GM10847 (cell line): Measurements from ENCODE around the gene KCTD6.

Experiments used
- POLR2A ChIP-seq: IDR thresholded peaks from 2 replicates; pipeline ENCODE4 v1.6.1; 2011; ENCODE audit not compliant: insufficient read length; ENCODE audit errors: extremely low read depth

KCTD6 gene

GRCh38 chr3:58491506-58492402, at the start of gene KCTD6:
KCTD6 (plus strand) TSS chr3:58492096; CDS start chr3:58498756, 6,660 bp downstream.
- peak; percentile 43 for TF ChIP-seq POLR2A

- TF ChIP-seq POLR2A = no peak
Measured at GRCh38 chr3:58452176-58452575, 39.7 kb upstream of the KCTD6 start.

GRCh38 chr3:58459160-58459559, 32.7 kb upstream of the KCTD6 start:
- TF ChIP-seq POLR2A = no peak

- no peak for TF ChIP-seq POLR2A
Measured at GRCh38 chr3:58462829-58463180, 29.1 kb upstream of the KCTD6 start.

DNA sequence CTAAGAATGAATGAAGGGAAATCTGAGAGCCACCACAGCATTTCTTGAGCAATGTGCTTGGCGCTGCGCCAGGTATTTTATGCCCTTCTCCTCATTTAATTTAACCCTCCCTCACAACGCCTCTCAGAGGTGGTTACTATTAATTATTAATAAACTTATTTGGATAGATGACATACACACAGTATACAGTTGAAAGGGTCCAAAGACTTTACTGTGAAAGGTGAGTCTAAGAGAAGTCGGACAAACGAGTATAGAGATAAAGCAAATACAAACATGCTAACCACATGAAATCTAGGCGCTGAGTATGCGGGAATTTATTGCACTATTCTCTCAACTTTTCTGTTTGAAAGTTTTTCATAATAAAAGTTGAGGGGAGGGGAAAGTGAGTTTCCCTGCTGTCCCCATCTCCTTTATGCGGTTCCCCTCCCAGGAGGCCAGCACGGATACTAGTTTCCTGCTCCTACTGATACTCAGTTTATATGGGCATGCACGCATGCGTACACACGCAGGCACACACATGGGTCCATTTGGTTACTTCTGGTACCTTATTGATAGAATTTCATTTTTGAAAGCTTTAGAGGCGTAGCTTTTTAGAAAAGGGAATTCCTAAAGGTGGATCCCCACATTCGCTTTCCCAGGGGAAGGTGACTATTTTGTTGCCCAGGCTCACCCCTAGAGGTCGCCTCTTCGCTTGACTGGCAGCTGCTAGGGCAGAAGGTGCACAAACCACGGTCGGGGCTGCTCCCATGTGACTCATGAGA, 28.5 kb upstream of the KCTD6 start:
- no peak for TF ChIP-seq POLR2A

- no peak for TF ChIP-seq POLR2A
Measured at GRCh38 chr3:58463942-58464271, 28.0 kb upstream of the KCTD6 start.

DNA sequence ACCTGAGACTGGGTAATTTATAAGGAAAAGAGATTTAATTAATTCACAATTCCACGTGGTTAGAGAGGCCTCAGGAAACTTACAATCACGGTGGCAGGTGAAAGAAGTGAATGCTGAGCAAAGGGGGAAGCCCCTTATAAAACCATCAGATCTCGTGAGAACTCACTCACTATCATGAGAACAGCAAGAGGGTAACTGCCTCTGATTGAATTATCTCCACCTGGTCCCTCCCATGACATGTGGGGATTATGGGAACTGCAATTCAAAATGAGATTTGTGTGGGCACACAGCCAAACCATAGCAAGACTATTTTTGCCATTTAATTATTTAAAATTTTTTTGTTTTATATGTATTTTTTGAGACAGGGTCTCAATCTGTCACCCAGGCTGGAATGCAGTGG, 27.0 kb upstream of the KCTD6 start:
- TF ChIP-seq POLR2A = no peak

DNA sequence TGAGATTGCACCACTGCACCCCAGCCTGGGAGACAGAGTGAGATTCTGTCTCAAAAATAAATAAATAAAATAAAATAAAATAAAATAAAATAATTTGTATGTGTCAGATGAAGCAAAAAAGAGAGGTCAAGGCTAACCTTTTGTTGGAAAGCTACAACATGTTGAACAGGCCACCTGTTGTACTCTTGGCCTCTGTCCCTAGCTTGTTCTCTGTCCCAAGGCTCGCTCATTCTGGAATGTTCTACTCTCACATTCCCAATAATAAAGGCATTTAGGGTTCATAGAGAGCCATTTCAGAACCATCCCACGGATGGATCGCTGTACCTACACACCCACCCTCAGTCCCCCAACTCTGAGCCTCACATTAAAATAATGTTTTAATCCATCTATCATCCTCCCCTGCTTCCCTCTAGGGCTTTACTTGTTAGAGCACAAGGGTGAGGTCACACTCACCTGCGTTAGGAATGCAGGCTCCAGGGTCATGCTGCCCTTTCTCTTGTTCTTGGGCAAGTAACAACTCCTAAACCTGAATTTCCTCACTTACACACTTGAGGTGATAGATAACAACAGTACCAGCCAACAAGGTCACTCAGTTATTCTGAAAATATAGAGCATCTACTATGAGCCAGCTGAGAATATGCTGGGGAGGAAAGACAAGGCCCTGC, 24.9 kb upstream of the KCTD6 start:
- TF ChIP-seq POLR2A = no peak

- no peak for TF ChIP-seq POLR2A
Measured at GRCh38 chr3:58469096-58469495, 22.8 kb upstream of the KCTD6 start.

- no peak for TF ChIP-seq POLR2A
Measured at GRCh38 chr3:58470363-58471024, 21.4 kb upstream of the KCTD6 start.

GRCh38 chr3:58471025-58471887, 20.6 kb upstream of the KCTD6 start:
- TF ChIP-seq POLR2A = no peak

- TF ChIP-seq POLR2A = no peak
Measured at GRCh38 chr3:58473275-58473674, 18.6 kb upstream of the KCTD6 start.

GRCh38 chr3:58474348-58474911, 17.5 kb upstream of the KCTD6 start:
- TF ChIP-seq POLR2A = no peak

DNA sequence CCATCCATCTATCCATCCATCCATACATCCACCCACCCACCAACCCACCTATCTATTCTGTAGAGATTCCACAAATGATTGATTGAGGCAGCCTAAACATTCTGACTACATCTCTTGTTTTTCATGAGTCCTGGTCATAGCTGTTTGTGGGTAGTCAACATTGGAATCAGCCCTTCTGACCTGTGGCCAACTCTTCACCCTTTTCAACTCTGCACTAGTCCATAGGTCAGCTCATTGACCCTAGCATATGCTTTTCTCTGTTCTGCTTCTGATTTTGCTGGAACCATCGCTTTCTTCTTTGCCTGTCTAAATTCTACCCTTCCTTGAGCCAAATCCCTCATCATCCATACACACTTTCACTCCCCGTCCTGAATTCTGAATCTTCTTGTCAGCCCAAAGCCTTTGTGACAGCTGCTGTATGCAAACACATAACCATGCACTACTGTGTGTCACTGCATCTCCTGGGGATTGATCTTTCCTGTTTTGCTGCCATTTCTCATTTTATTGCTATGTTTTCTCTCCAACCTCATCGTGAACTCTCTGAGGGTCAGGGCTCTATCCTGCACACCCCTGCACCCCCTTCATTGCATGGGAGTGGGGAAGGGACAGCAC, 16.8 kb upstream of the KCTD6 start:
- no peak for TF ChIP-seq POLR2A
